ENCODE data around the gene NTSR1.
A peak's percentile ranks its signal among the peaks of the same experiment; 100 is the strongest.

NTSR1 gene

GRCh38 chr20:62788607-62789006 is 80.0 kb downstream of the NTSR1 start:
- no peak overlapping the region for H3K4me3 ChIP-seq (ENCODE audit: low read depth, low read length)
- TF ChIP-seq CTCF (IDR thresholded peaks at IDR 0.05; ENCODE audit: control insufficient read depth, extremely low read depth, insufficient read depth), result no peak
- no peak for DNase-seq (ENCODE audit: low read depth)

- DNase-seq (ENCODE audit: low read depth), result no peak
- H3K4me3 ChIP-seq (ENCODE audit: low read depth, low read length), result no peak overlapping the region
- TF ChIP-seq CTCF (IDR thresholded peaks at IDR 0.05; ENCODE audit: control insufficient read depth, extremely low read depth, insufficient read depth), result no peak
These were observed 81.4 kb downstream of the NTSR1 start for GRCh38 chr20:62790075-62790474.

- TF ChIP-seq CTCF (IDR thresholded peaks at IDR 0.05; ENCODE audit: control insufficient read depth, extremely low read depth, insufficient read depth), result peak; percentile 88
- DNase-seq (ENCODE audit: low read depth), result peak; percentile 78
- 0 out of 2 replicates have a peak overlapping the region, but pooled peaks have one; percentile 21 for H3K4me3 ChIP-seq (ENCODE audit: low read depth, low read length)
These were observed 82.9 kb downstream of the NTSR1 start for GRCh38 chr20:62791301-62792181.

- no peak for DNase-seq (ENCODE audit: low read depth)
- no peak overlapping the region for H3K4me3 ChIP-seq (ENCODE audit: low read depth, low read length)
- TF ChIP-seq CTCF (IDR thresholded peaks at IDR 0.05; ENCODE audit: control insufficient read depth, extremely low read depth, insufficient read depth), result no peak
These were observed 83.7 kb downstream of the NTSR1 start for GRCh38 chr20:62792182-62792939.

- TF ChIP-seq CTCF (IDR thresholded peaks at IDR 0.05; ENCODE audit: control insufficient read depth, extremely low read depth, insufficient read depth), result no peak
- no peak overlapping the region for H3K4me3 ChIP-seq (ENCODE audit: low read depth, low read length)
- no peak for DNase-seq (ENCODE audit: low read depth)
These were observed 84.5 kb downstream of the NTSR1 start for GRCh38 chr20:62792940-62793756.

- no peak for DNase-seq (ENCODE audit: low read depth)
- no peak for TF ChIP-seq CTCF (IDR thresholded peaks at IDR 0.05; ENCODE audit: control insufficient read depth, extremely low read depth, insufficient read depth)
- H3K4me3 ChIP-seq (ENCODE audit: low read depth, low read length), result peak overlapping the region; percentile 50
These were observed 85.0 kb downstream of the NTSR1 start for GRCh38 chr20:62793757-62794006.
